Progenitor cell of endocrine pancreas (in vitro differentiated cells): Measurements from ENCODE around the gene ZFHX3. TPM values are rescaled to one million over a fixed set of nuclear protein-coding genes. Genes with fewer than 3 reads are reported as not detected.

Source experiments
- DNase-seq: peaks from one replicate; pipeline ENCODE4 v3.0.0; 2021; ENCODE audit warnings: low spot score; ENCODE audit not compliant: unreplicated experiment
- H3K27ac Mint-ChIP-seq: 2 replicates; pipeline ENCODE4 v1.8.0; 2021; ENCODE audit warnings: mild to moderate bottlenecking, moderate library complexity, mixed read lengths
- H3K27me3 Mint-ChIP-seq: 2 replicates; pipeline ENCODE4 v1.8.0; 2021; ENCODE audit warnings: mixed read lengths
- H3K36me3 Mint-ChIP-seq: 2 replicates; pipeline ENCODE4 v1.8.0; 2022; ENCODE audit warnings: mixed read lengths; ENCODE audit not compliant: insufficient read depth
- H3K4me1 Mint-ChIP-seq: 2 replicates; pipeline ENCODE4 v1.8.0; 2021; ENCODE audit warnings: low read depth, mixed read lengths
- H3K4me3 Mint-ChIP-seq: 2 replicates; pipeline ENCODE4 v1.8.0; 2021; ENCODE audit warnings: low read depth, mild to moderate bottlenecking, moderate library complexity, mixed read lengths
- H3K9me3 Mint-ChIP-seq: 2 replicates; pipeline ENCODE4 v1.8.0; 2021; ENCODE audit warnings: low read depth, mixed read lengths
- CTCF ChIP-seq: fragments of 200-600 bp; sonication (generic); IDR thresholded peaks from one replicate; pipeline ENCODE4 v1.5.0; 2021; ENCODE audit warnings: antibody characterized with exemption, mild to moderate bottlenecking; ENCODE audit not compliant: unreplicated experiment
- total RNA-seq: library from RNA; stranded (reverse); gene quantifications from 2 replicates; pipeline ENCODE4 v1.2.1, GENCODE V29; 2021

The ZFHX3 gene
- total RNA-seq, 1 donor from 2014 or later: 54.0 TPM

DNA sequence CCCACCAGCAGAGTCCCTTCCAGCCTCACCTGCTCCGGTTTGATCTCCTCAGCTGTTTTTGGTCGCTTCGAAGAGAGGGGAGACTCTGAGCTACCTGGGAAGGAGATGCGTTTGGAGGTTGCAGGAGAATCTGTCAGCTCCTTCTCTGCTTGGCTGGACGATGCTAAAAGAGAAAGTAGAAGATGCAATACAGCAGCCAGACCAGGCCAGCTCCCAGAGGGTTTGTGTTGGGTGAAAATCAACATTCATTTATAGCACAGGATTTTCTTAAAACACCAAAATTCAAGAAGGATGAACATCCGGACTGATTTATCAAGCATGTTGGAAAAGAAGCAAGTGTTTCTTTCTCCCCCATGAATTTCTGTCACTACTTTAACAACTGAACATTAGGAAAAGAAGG, 236.1 kb downstream of the ZFHX3 start:
- Mint-ChIP-seq H3K27ac (no peak overlapping the region), H3K36me3 (peaks cover 23% of the 10 kb centered on the region), H3K4me3 (no peak overlapping the region), H3K4me1 (peaks cover 11% of the 10 kb centered on the region), H3K27me3 (no peaks in the 10 kb centered on the region), H3K9me3 (no peaks in the 10 kb centered on the region)
- no peak for DNase-seq
- TF ChIP-seq CTCF: no peak

DNA sequence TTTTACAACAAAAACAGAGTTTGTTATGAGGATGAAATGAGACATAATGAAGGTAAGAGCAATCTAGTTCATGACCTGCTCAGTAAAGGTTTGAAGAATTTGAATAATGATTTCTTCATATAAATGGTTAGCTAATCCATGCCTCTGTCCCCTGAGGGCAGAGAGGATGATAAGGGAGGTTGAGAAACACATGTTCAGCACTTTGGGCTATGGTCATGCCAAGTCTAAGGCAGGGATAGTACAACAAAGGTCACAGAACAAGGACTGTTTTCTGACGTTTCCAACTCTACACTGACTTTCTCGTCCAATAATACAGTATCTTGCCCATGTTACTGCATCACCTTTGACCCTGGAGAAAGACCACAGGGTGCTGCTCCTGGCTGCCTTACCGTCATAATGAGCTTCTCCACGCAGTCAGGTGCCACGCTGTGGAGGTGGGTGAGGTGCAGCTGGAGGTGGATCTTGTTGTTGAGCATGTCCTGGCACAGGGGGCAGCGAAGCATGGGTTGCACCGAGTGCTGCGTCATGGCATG, 236.7 kb downstream of the ZFHX3 start:
- Mint-ChIP-seq H3K4me3 (no peak overlapping the region), H3K36me3 (peaks cover 25% of the 10 kb centered on the region), H3K4me1 (peaks cover 11% of the 10 kb centered on the region), H3K27me3 (no peaks in the 10 kb centered on the region), H3K27ac (no peak overlapping the region), H3K9me3 (no peaks in the 10 kb centered on the region)
- no peak for DNase-seq
- no peak for TF ChIP-seq CTCF

- no peak for TF ChIP-seq CTCF
- DNase-seq: no peak
- Mint-ChIP-seq H3K4me1 (peaks cover 11% of the 10 kb centered on the region), H3K9me3 (no peaks in the 10 kb centered on the region), H3K27ac (no peak overlapping the region), H3K36me3 (peaks cover 28% of the 10 kb centered on the region), H3K4me3 (no peak overlapping the region), H3K27me3 (no peaks in the 10 kb centered on the region)
Measured at GRCh38 chr16:72810480-72810879, 237.4 kb downstream of the ZFHX3 start.

- Mint-ChIP-seq H3K4me3 (no peak overlapping the region), H3K4me1 (peaks cover 11% of the 10 kb centered on the region), H3K27me3 (no peaks in the 10 kb centered on the region), H3K9me3 (no peaks in the 10 kb centered on the region), H3K27ac (no peak overlapping the region), H3K36me3 (peaks cover 32% of the 10 kb centered on the region)
- TF ChIP-seq CTCF: no peak
- DNase-seq: no peak
Measured at GRCh38 chr16:72809446-72809845, 238.5 kb downstream of the ZFHX3 start.

- no peak for TF ChIP-seq CTCF
- no peak for DNase-seq
- no peaks in the 10 kb centered on the region for H3K27me3 Mint-ChIP-seq
- H3K4me1 Mint-ChIP-seq: peaks cover 11% of the 10 kb centered on the region
- H3K9me3 Mint-ChIP-seq: no peaks in the 10 kb centered on the region
- H3K36me3 Mint-ChIP-seq: peaks cover 32% of the 10 kb centered on the region
- H3K4me3 Mint-ChIP-seq: no peak overlapping the region
- H3K27ac Mint-ChIP-seq: no peak overlapping the region
Measured at GRCh38 chr16:72808754-72809153, 239.2 kb downstream of the ZFHX3 start.
